Neural cell (in vitro differentiated cells): ENCODE results near the gene BHMT. TPM values are rescaled to one million over a fixed set of nuclear protein-coding genes. Genes with fewer than 3 reads are reported as not detected.

Source experiments
- H2AFZ ChIP-seq: fragments of 200-600, 300-800 bp; sonication (generic), shearing (Covaris generic); 2 replicates; pipeline ENCODE4 v1.6.0; 2014; ENCODE audit warnings: low read depth, mild to moderate bottlenecking, antibody characterized with exemption, low read length, moderate library complexity
- H3F3A ChIP-seq: fragments of 200-600 bp; shearing (Covaris generic); 2 replicates; pipeline ENCODE4 v1.6.1; 2016; ENCODE audit warnings: mild to moderate bottlenecking, moderate library complexity, mixed read lengths, antibody characterized with exemption, low read length; ENCODE audit not compliant: insufficient read depth, poor library complexity, severe bottlenecking
- H3K27ac ChIP-seq: fragments of 200-600, 300-800 bp; sonication (generic), shearing (Covaris generic); 2 replicates; pipeline ENCODE4 v1.5.1; 2014; ENCODE audit warnings: mild to moderate bottlenecking, low read length, moderate library complexity
- H3K27me3 ChIP-seq: fragments of 300-800, 200-600 bp; sonication (generic), shearing (Covaris generic); 2 replicates; pipeline ENCODE4 v1.6.0; 2014; ENCODE audit warnings: mild to moderate bottlenecking, low read depth, low read length, moderate library complexity; ENCODE audit not compliant: insufficient read depth
- H3K36me3 ChIP-seq: fragments of 300-800, 200-600 bp; sonication (generic), shearing (Covaris generic); 2 replicates; pipeline ENCODE4 v1.5.1; 2014; ENCODE audit warnings: mild to moderate bottlenecking, antibody characterized with exemption, low read length, moderate library complexity; ENCODE audit not compliant: insufficient read depth
- H3K4me2 ChIP-seq: fragments of 300-800, 200-600 bp; sonication (generic), shearing (Covaris generic); 2 replicates; pipeline ENCODE4 v1.6.0; 2014; ENCODE audit warnings: mild to moderate bottlenecking, low read length
- H3K4me3 ChIP-seq: fragments of 300-800, 200-600 bp; sonication (generic), shearing (Covaris generic); 2 replicates; pipeline ENCODE4 v1.5.1; 2014; ENCODE audit warnings: mild to moderate bottlenecking, low read length, moderate library complexity
- H3K79me2 ChIP-seq: fragments of 200-600 bp; shearing (Covaris generic); replicated peaks from 2 replicates; pipeline ENCODE4 v1.6.0; 2014; ENCODE audit warnings: mild to moderate bottlenecking, low read length, moderate library complexity; ENCODE audit not compliant: insufficient read depth
- H3K9ac ChIP-seq: fragments of 300-800, 200-600 bp; sonication (generic), shearing (Covaris generic); 2 replicates; pipeline ENCODE4 v1.6.1; 2016; ENCODE audit warnings: mild to moderate bottlenecking, low read length, mixed read lengths
- H3K9me2 ChIP-seq: fragments of 200-600 bp; shearing (Covaris generic); 2 replicates; pipeline ENCODE4 v1.6.1; 2016; ENCODE audit warnings: mild to moderate bottlenecking, low read length, mixed read lengths; ENCODE audit not compliant: insufficient read depth
- H3K9me3 ChIP-seq: fragments of 200-600, 300-800 bp; sonication (generic), shearing (Covaris generic); 2 replicates; pipeline ENCODE4 v1.6.1; 2016; ENCODE audit warnings: mild to moderate bottlenecking, mixed run types, low read length, moderate library complexity, mixed read lengths
- H4K20me1 ChIP-seq: fragments of 200-600 bp; shearing (Covaris generic); 2 replicates; pipeline ENCODE4 v1.6.1; 2016; ENCODE audit warnings: mild to moderate bottlenecking, mixed run types; ENCODE audit not compliant: insufficient read depth
- CTCF ChIP-seq: fragments of 450-650 bp; IDR thresholded peaks from 2 replicates; pipeline ENCODE4 v1.5.1; 2014; ENCODE audit warnings: antibody characterized with exemption, mild to moderate bottlenecking, moderate library complexity; ENCODE audit not compliant: poor library complexity, severe bottlenecking
- EP300 ChIP-seq: fragments of 450-650 bp; conservative IDR thresholded peaks from 2 replicates; pipeline ENCODE4 v1.6.1; 2014; ENCODE audit warnings: antibody characterized with exemption, mild to moderate bottlenecking, moderate library complexity; ENCODE audit not compliant: poor library complexity, severe bottlenecking
- EZH2 ChIP-seq: fragments of 200-600, 300-800 bp; shearing (Covaris generic), sonication (generic); IDR thresholded peaks from 2 replicates; pipeline ENCODE4 v1.6.1; 2014; ENCODE audit warnings: antibody characterized with exemption, low read length, borderline replicate concordance, mild to moderate bottlenecking; ENCODE audit not compliant: insufficient read depth, poor library complexity, severe bottlenecking
- MXI1 ChIP-seq: fragments of 450-650 bp; conservative IDR thresholded peaks from 2 replicates; pipeline ENCODE4 v1.6.1; 2014; ENCODE audit warnings: antibody characterized with exemption, mild to moderate bottlenecking; ENCODE audit not compliant: poor library complexity, severe bottlenecking
- POLR2AphosphoS5 ChIP-seq: IDR thresholded peaks from 2 replicates; pipeline ENCODE4 v1.6.1; 2012
- RAD21 ChIP-seq: fragments of 450-650 bp; conservative IDR thresholded peaks from 2 replicates; pipeline ENCODE4 v1.6.1; 2014; ENCODE audit warnings: antibody characterized with exemption, mild to moderate bottlenecking, moderate library complexity
- REST ChIP-seq: IDR thresholded peaks from 2 replicates; pipeline ENCODE4 v1.6.1; 2012; ENCODE audit warnings: borderline replicate concordance
- SMC3 ChIP-seq: fragments of 450-650 bp; conservative IDR thresholded peaks from 2 replicates; pipeline ENCODE4 v1.6.1; 2014; ENCODE audit warnings: antibody characterized with exemption, mild to moderate bottlenecking, moderate library complexity; ENCODE audit not compliant: poor library complexity
- TAF1 ChIP-seq: IDR thresholded peaks from 2 replicates; pipeline ENCODE4 v1.6.1; 2012; ENCODE audit warnings: low read depth
- polyA plus RNA-seq: library from polyadenylated mRNA; depleted of rRNA; stranded (reverse); fragments of >200 nt; gene quantifications from 2 replicates; pipeline ENCODE4 v1.2.3, GENCODE V29; 2014

Gene BHMT
- polyA plus RNA-seq, 1 donor from 2014 or later: not detected

- H3K9me3 ChIP-seq: no peaks in the 10 kb centered on the region
- H3F3A ChIP-seq: no peaks in the 10 kb centered on the region
- no peaks in the 10 kb centered on the region for H3K79me2 ChIP-seq
- no peaks in the 10 kb centered on the region for H3K36me3 ChIP-seq
- no peak overlapping the region for H3K4me3 ChIP-seq
- no peak overlapping the region for H3K4me2 ChIP-seq
- no peaks in the 10 kb centered on the region for H3K9me2 ChIP-seq
- no peak overlapping the region for H2AFZ ChIP-seq
- TF ChIP-seq SMC3: no peak
- no peak for TF ChIP-seq EZH2
- TF ChIP-seq CTCF: no peak
- no peak for TF ChIP-seq RAD21
- no peak for TF ChIP-seq MXI1
- no peak for TF ChIP-seq REST
- TF ChIP-seq TAF1: no peak
- TF ChIP-seq POLR2AphosphoS5: no peak
- TF ChIP-seq EP300: no peak
- no peak overlapping the region for H3K9ac ChIP-seq
- H3K27ac ChIP-seq: no peak overlapping the region
- no peaks in the 10 kb centered on the region for H4K20me1 ChIP-seq
- peaks cover 13% of the 10 kb centered on the region for H3K27me3 ChIP-seq
These were observed 4.4 kb upstream of the BHMT start for GRCh38 chr5:79107020-79107796.

- Histone ChIP-seq H3K4me2 (no peak overlapping the region), H2AFZ (no peak overlapping the region), H4K20me1 (no peaks in the 10 kb centered on the region), H3K9ac (no peak overlapping the region), H3K79me2 (no peaks in the 10 kb centered on the region), H3K27ac (no peak overlapping the region), H3K27me3 (peaks cover 22% of the 10 kb centered on the region), H3K9me2 (no peaks in the 10 kb centered on the region), H3F3A (no peaks in the 10 kb centered on the region), H3K36me3 (no peaks in the 10 kb centered on the region), H3K9me3 (no peaks in the 10 kb centered on the region), H3K4me3 (no peak overlapping the region)
- no peak for TF ChIP-seq MXI1
- no peak for TF ChIP-seq POLR2AphosphoS5
- TF ChIP-seq CTCF: no peak
- TF ChIP-seq TAF1: no peak
- no peak for TF ChIP-seq RAD21
- no peak for TF ChIP-seq EP300
- no peak for TF ChIP-seq SMC3
- no peak for TF ChIP-seq EZH2
- TF ChIP-seq REST: no peak
These were observed 3.5 kb upstream of the BHMT start for GRCh38 chr5:79108086-79108485.
